Glutamatergic neuron (in vitro differentiated cells): ENCODE measurements around the gene PTPRT. TPM values are rescaled to one million over a fixed set of nuclear protein-coding genes. Genes with fewer than 3 reads are reported as not detected.
A peak's percentile ranks its signal among the peaks of the same experiment; 100 is the strongest.

Source experiments
- DNase-seq: peaks from one replicate; pipeline ENCODE4 v3.0.0; 2022
- H3K27ac Mint-ChIP-seq: one replicate; pipeline ENCODE4 v1.8.0; 2020; ENCODE audit warnings: mild to moderate bottlenecking, mixed read lengths, inconsistent platforms; ENCODE audit not compliant: unreplicated experiment
- H3K27me3 Mint-ChIP-seq: one replicate; pipeline ENCODE4 v1.8.0; 2020; ENCODE audit warnings: mild to moderate bottlenecking, moderate library complexity, mixed read lengths, inconsistent platforms; ENCODE audit not compliant: unreplicated experiment
- H3K36me3 Mint-ChIP-seq: one replicate; pipeline ENCODE4 v1.8.0; 2020; ENCODE audit warnings: mild to moderate bottlenecking, mixed read lengths, inconsistent platforms; ENCODE audit not compliant: unreplicated experiment
- H3K4me1 Mint-ChIP-seq: one replicate; pipeline ENCODE4 v1.8.0; 2020; ENCODE audit warnings: mild to moderate bottlenecking, low read depth, mixed read lengths, inconsistent platforms; ENCODE audit not compliant: unreplicated experiment
- H3K4me3 Mint-ChIP-seq: one replicate; pipeline ENCODE4 v1.8.0; 2020; ENCODE audit warnings: mild to moderate bottlenecking, mixed read lengths, inconsistent platforms; ENCODE audit not compliant: unreplicated experiment
- H3K9me3 Mint-ChIP-seq: one replicate; pipeline ENCODE4 v1.8.0; 2020; ENCODE audit warnings: mild to moderate bottlenecking, moderate library complexity, mixed read lengths, inconsistent platforms; ENCODE audit not compliant: unreplicated experiment
- total RNA-seq: library from RNA; stranded (reverse); fragmentation: NEBNext Ultra II Directional; extraction: Animal tissue kit (Norgen Biotek cat#: 25700); gene quantifications from one replicate; pipeline ENCODE4 v1.2.1, GENCODE V29; 2021; ENCODE audit not compliant: unreplicated experiment
- TF ChIP-seq, protein P1 (sequence below): fragments of 200-600 bp; sonication (generic); IDR thresholded peaks from one replicate; pipeline ENCODE4 v1.5.0; 2021; ENCODE audit not compliant: partially characterized antibody, unreplicated experiment

PTPRT gene
- total RNA-seq, 1 donor from 2014 or later, result 1.9 TPM

DNA sequence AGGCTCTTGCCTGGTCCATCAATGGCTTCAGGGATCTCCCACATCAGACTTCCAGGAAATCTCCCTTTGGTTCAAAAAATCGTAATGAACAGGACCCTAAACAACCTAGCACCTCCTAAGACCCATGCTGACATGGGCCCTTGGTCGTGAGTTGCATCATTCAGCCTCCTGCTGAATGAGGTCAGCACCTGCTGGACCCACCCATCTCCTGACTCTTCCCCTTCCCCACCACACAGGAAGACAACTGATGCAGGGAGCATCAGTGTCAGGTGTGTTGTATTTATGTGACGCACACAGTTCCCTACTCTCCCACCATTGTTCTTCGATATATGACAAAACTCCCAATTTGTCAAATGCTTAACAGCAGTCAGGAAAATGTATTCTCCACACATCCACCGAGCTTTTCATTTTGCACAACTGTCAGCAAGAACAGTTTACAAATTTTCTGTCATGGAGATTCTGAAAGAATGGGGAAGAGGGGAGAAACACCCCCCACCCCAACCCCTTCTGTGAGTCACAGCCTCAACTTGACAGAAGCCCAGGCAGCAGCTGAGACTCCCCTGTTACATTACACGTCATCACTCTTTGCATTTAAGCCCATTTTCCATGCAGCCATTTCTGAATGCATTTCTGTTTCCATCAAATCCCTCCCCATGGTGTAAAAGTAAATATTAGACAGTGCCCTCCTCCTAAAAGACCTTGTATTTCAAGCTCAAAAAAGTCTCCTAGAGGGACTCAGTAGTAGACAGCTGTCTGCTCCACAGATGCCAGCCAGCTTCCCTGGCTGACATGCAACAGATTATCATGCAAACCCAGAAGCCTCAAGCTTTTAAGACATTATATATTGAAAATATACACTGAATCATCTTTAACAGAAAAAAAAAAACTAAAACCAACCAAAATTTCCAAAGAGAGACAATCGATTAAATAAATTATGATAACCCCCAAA, 577.5 kb downstream of the PTPRT start:
- Mint-ChIP-seq H3K4me1 (peaks cover 11% of the 10 kb centered on the region), H3K4me3 (peak overlapping the region; percentile 12), H3K27ac (peak overlapping the region; percentile 68), H3K36me3 (peaks cover 5% of the 10 kb centered on the region), H3K27me3 (peaks cover 3% of the 10 kb centered on the region), H3K9me3 (no peaks in the 10 kb centered on the region)
- TF ChIP-seq, protein P1, sequence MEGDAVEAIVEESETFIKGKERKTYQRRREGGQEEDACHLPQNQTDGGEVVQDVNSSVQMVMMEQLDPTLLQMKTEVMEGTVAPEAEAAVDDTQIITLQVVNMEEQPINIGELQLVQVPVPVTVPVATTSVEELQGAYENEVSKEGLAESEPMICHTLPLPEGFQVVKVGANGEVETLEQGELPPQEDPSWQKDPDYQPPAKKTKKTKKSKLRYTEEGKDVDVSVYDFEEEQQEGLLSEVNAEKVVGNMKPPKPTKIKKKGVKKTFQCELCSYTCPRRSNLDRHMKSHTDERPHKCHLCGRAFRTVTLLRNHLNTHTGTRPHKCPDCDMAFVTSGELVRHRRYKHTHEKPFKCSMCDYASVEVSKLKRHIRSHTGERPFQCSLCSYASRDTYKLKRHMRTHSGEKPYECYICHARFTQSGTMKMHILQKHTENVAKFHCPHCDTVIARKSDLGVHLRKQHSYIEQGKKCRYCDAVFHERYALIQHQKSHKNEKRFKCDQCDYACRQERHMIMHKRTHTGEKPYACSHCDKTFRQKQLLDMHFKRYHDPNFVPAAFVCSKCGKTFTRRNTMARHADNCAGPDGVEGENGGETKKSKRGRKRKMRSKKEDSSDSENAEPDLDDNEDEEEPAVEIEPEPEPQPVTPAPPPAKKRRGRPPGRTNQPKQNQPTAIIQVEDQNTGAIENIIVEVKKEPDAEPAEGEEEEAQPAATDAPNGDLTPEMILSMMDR, result no peak
- DNase-seq, result no peak

DNA sequence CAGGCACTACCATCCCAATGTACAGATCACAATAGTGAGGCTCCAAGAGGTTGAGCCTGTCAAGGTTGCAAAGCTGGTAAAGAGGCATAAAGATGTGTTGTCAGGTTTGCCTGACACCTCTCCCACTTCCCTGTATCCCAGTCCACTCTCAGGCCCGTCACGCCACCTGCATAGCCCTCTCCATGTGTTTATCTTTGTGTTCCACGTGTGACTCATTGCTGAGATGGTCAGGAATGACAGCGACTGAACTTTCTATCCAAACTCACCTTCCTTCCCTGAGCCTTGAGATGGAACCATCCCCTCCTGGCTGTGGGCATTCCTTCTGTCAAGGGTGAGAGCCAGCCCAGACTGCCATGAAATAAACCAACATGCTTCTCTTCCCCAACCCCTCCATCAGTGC, 578.3 kb downstream of the PTPRT start:
- DNase-seq, result no peak
- TF ChIP-seq, protein P1, result no peak
- Mint-ChIP-seq H3K27ac (peak overlapping the region; percentile 13), H3K36me3 (peaks cover 5% of the 10 kb centered on the region), H3K9me3 (no peaks in the 10 kb centered on the region), H3K4me1 (peaks cover 11% of the 10 kb centered on the region), H3K27me3 (peaks cover 3% of the 10 kb centered on the region), H3K4me3 (no peak overlapping the region)

DNA sequence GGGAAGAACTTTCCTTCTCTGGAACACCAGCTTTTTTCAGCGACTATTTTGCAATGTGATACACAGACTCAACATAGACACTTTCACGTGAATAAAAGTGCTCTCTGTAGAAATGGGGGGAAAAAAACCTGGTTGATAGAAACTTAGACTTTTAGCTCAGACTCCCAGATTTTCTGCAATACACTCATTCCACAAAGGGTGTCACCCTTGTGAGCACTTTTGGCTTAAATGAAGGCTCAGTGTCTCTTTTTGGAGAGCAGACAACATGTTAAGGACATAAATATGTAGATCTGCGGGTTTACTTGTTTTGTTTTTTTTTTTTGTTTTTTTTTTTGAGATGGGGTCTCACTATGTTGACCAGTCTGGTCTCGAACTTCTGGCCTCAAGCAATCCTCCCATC, 579.6 kb downstream of the PTPRT start:
- Mint-ChIP-seq H3K36me3 (peaks cover 5% of the 10 kb centered on the region), H3K27me3 (peaks cover 3% of the 10 kb centered on the region), H3K4me1 (peaks cover 11% of the 10 kb centered on the region), H3K4me3 (no peak overlapping the region), H3K27ac (no peak overlapping the region), H3K9me3 (no peaks in the 10 kb centered on the region)
- TF ChIP-seq, protein P1, result no peak
- no peak for DNase-seq

DNA sequence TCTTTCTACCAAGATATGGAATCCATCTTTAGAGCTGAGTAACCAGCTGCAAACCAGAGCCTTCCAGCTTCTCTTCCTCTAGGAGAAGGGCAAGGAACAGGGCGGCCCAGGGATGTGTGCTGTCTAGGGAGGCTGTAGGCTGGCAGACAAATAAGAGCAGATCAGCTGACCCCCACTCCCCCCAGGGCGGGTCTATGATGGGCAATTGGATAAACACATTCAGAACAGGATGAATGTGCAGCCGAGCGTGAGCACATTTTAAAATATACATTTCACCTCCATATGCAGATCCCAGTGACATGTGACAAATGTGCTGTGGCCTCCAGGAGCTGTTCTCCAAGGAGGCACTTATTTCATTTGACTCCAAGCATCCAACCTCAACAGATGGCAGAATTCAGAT, 580.1 kb downstream of the PTPRT start:
- no peaks in the 10 kb centered on the region for H3K9me3 Mint-ChIP-seq
- H3K27ac Mint-ChIP-seq, result no peak overlapping the region
- peaks cover 4% of the 10 kb centered on the region for H3K36me3 Mint-ChIP-seq
- no peak overlapping the region for H3K4me3 Mint-ChIP-seq
- TF ChIP-seq, protein P1, result no peak
- DNase-seq, result no peak
- H3K27me3 Mint-ChIP-seq, result peaks cover 2% of the 10 kb centered on the region
- peaks cover 11% of the 10 kb centered on the region for H3K4me1 Mint-ChIP-seq
